DOHH2 (cell line): ENCODE data around the gene TCOF1.

Experiments used
- CTCF ChIP-seq: fragments of 200-600 bp; sonication (generic); IDR thresholded peaks from one replicate; pipeline ENCODE4 v1.5.1; 2014; ENCODE audit warnings: antibody characterized with exemption, mild to moderate bottlenecking, low read depth, low read length; ENCODE audit not compliant: poor library complexity, severe bottlenecking
- EZH2phosphoT487 ChIP-seq: fragments of 200-600 bp; sonication (generic); IDR thresholded peaks from 2 replicates; pipeline ENCODE4 v1.6.1; 2017; ENCODE audit warnings: borderline replicate concordance, mild to moderate bottlenecking, antibody characterized with exemption, low read length, moderate library complexity, mixed read lengths

GRCh38 chr5:150440948-150441812 is 83.7 kb downstream of the TCOF1 start:
- TF ChIP-seq CTCF: no peak
- no peak for TF ChIP-seq EZH2phosphoT487
